ENCODE results near the gene FOXM1.

FOXM1 gene, protein sequence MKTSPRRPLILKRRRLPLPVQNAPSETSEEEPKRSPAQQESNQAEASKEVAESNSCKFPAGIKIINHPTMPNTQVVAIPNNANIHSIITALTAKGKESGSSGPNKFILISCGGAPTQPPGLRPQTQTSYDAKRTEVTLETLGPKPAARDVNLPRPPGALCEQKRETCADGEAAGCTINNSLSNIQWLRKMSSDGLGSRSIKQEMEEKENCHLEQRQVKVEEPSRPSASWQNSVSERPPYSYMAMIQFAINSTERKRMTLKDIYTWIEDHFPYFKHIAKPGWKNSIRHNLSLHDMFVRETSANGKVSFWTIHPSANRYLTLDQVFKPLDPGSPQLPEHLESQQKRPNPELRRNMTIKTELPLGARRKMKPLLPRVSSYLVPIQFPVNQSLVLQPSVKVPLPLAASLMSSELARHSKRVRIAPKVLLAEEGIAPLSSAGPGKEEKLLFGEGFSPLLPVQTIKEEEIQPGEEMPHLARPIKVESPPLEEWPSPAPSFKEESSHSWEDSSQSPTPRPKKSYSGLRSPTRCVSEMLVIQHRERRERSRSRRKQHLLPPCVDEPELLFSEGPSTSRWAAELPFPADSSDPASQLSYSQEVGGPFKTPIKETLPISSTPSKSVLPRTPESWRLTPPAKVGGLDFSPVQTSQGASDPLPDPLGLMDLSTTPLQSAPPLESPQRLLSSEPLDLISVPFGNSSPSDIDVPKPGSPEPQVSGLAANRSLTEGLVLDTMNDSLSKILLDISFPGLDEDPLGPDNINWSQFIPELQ

DNA sequence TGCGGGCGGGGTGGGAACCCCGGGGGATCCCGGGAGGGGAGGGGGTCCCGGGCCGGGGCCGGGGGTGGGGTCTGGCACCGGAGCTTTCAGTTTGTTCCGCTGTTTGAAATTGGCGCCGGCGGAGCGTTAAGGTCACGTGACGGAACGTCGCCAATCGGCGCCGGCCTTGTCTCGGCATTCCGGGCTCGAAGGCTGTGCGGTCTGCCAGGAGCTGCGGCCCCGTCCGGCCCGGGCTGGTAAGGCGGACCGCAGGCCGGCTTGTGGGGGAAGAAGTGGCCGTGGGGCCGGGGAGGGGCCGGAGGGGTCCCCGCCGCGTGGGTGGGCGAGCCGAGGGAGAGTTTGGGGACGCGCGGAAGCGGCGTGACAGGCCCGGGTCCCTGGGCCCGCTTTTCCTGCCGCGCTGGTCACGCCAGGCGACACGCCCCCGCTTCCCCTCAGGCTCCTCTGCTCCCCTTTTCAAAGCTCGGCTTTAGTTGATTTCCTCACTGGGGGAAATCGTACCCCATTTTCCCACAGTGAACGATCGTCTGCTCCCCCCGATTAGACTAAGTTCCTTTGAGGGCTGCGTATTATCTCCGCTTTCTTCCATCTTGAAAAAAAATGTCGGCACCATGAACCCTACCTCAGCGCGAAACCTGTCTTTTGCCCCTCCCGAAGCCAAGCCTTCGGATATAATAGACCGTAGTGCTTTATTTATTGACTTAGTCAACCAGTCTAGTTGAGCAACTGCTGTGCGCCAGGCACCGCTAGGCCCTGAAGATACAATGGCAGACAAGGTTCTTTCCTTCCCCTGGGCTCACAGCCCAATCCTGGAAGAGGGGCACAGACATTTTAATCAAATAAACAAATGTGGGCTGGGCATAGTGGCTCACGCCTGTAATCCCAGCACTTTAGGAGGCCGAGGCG is at the start of gene FOXM1, which contains the start of gene RHNO1:
FOXM1 (minus strand) TSS at position 128 of the 906 bp plus-strand sequence. CDS start 2,696 bp downstream, outside the sequence.
RHNO1 (plus strand) TSS at position 177 of the 906 bp plus-strand sequence. CDS start 8,144 bp downstream, outside the sequence.
- DNase-seq (ENCODE audit: low read depth in 2 of 3, low spot score in 1 of 3) = peak; percentile 75 to 82 (median 81)

DNA sequence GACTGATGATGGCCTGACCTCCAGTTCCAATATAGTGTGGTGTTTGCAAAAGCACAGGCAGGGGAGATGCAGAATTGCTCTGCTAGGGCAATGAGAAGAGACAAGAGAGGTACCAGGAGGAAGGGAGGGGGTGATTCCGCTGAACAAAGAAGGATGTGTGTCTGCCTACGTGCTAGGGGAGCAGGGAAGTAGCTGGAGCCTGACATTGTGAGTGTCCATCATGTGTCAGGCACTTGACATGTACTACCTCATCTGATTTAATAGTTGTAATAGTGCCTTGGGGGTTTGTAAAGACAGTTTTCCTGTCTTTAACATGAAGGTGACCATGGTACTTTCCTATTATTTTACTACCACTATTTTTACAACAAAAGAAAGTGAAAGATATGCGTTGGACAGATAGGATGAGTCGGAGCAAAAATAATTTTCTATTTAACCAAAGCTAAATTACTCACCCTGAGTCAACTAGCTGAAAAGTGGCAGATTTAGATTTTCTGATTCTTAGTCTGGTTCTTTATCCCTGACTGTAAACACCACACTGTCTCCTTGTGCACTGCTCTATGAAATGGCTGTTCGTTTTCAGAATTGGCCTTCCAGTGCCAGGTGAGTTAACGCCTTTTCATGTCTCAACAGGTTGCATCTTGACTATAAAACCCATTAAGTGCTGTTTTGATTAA is 48.5 kb upstream of the FOXM1 start:
- no peak for DNase-seq (ENCODE audit: low read depth in 2 of 3, low spot score in 1 of 3)

DNA sequence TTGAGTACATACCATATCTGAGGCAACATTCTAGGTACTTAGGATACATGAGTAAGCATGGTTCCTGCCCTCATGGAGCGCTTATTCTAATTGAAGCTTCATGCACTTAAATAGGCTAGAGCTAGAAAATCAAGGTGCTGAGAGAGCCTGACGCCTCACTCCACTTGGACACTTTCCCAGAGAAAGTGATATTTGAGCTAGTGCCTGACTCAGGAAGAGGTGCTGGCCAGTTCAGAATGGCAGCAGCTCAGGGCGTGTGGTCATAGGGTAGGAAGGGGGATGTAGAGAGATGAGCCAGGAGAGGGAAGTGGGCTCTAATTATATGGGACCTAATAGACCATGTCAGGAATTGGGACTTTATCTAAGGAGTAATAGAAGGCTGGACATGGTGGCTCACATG is 47.0 kb upstream of the FOXM1 start:
- DNase-seq (ENCODE audit: low read depth in 2 of 3, low spot score in 1 of 3) = no peak

DNA sequence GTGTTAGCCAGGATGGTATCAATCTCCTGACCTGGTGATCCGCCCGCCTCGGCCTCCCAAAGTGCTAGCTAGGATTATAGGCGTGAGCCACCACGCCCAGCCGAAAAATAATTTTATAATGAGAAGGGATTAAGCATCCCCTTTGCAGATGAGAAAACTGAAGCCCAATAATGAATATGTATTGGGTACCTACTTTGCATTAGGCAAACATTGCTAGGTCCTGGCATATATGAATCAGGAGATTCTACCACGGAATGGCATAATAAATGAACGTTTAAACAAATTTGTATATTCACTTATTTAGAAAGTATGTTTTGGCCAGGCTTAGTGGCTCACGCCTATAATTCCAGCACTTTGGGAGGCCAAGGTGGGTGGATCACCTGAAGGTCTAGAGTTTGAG is 46.1 kb upstream of the FOXM1 start:
- DNase-seq (ENCODE audit: low read depth in 2 of 3, low spot score in 1 of 3) = no peak

DNA sequence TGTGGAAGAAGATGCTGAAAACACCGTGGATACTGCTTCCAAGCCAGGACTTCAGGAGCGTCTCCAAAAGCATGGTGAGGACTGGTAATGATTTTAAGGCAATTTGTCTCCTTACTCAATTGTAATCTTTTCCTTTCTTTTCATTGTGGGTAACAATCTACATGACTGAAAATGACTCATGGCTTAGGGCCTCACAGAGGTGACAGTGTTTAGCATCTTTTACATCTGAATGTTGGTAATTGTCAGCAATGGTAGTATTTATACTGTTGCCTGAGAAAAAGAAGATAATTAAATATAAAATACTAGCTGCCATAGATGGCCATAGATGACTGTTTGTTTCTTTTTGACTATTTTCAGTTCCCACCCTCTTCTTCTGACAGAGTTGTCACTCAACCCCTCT is 45.4 kb upstream of the FOXM1 start:
- no peak for DNase-seq (ENCODE audit: low read depth in 2 of 3, low spot score in 1 of 3)

DNA sequence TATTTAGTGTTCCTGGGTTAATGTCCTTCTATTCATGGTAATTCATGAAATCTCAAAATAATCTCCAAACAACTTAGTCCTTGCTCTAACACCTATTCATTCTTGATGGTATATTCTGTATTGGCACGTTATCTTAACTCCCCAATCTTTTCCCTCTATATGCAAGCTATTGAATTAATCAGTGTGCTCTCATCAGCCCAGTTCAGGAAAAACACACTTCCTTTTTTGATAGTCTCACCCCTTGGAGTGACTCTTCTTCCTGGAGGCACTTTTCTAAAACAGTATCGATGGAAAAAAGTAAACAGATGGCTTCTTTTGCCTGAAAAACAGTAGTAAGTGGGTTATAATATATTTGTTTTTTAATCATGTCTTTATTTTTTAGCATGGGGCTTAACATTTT is 42.3 kb upstream of the FOXM1 start:
- no peak for DNase-seq (ENCODE audit: low read depth in 2 of 3, low spot score in 1 of 3)

DNA sequence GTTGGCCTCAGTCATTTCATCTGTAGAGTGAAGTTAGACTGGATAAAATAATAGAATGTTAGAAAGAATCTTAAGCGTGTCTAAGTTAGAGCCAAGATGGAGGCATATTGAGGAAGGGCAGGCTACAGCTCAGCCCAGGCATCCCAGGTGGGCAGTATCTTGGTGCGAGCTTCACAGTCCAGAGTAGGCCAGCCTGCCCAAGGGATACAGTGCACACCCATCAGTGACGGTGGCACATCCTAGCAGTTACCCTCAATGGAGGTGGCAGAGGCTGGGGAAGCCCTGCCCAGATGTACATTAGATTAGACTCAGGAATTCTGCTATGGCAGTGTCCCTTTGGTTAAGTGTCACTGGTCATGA is 35.2 kb upstream of the FOXM1 start:
- DNase-seq (ENCODE audit: low read depth in 2 of 3, low spot score in 1 of 3) = no peak

DNA sequence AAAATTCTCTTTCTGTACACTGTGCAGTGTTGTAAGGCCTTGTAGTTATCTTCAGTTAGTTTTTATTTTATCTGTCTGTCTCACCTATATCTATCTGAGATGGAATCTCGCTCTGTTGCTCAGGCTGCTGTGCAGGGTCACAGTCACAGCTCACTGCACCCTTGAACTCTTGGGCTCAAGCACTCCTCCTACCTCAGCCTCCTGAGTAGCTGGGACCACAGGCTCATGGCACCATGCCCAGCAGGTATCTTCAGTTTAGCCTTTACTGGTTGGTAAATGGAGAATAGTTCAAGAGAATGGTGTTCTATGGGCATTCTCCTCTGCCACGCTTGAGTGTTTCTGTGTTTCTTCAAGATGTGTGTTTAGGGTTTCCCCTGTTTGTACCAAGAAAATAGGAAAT is 27.3 kb upstream of the FOXM1 start:
- DNase-seq (ENCODE audit: low read depth in 2 of 3, low spot score in 1 of 3) = no peak

DNA sequence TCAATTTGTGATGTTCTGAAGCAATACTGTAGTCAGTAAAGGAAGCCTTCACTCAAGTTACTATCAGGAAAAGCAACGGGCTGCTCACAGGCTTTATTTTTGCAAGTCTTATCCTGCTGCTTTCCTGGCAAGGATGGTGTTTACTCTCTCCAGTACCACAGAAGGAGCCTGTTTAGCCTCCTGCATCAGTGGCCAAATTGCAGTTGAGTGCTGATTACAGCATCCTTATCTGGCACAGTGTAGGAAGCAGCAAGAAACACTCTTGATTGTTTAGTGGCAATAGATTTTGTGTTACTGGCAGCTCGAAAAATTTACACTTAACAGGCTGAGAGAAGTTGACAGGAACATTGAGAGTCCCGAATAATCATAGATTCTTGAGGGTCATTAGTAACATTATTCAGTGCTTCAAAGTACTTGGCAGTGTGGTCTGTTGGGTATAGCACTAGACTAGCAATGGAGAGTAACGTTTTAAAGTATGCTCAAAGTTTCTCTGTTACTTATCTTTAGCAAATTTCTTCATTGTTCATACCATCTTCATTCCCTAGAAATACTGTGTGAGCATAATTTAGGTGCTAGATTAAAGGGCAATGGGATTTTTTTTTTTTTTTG is 25.4 kb upstream of the FOXM1 start:
- DNase-seq (ENCODE audit: low read depth in 2 of 3, low spot score in 1 of 3) = no peak

DNA sequence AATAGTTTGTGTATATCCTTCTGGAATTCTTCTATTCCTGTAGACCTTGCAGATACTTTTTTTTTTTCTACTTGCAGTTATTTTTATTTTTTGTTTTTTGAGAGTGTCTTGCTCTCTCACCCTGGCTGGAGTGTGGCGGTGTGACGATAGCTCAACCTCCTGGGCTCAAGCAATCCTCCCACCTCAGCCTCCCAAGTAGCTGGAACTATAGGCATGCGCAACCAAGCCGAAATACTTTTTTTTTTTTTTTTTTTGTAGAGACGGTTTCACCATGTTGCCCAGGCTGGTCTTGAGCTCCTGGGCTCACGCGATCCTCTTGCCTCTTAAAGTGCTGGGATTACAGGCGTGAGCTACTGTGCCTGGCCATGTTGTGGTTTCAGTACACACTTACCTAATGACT is 23.7 kb upstream of the FOXM1 start:
- DNase-seq (ENCODE audit: low read depth in 2 of 3, low spot score in 1 of 3) = no peak

DNA sequence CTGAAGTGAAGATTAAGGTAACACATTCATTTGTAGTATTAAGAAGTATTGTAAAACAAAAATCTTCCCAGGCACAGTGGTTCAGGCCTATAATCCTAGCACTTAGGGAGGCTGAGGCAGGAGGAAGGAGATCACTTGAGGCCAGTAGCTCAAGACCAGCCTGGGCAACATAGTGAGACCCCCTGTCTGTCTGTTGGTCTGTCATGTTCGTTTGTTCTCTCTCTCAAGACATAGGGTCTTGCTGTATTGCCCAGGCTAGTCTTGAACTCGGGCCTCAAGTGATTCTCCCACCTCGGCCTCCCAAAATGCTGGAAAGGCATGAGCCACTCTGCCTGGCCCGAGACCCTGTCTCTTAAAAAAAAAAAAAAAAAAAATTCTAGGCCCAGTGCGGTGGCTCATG is 20.4 kb upstream of the FOXM1 start:
- no peak for DNase-seq (ENCODE audit: low read depth in 2 of 3, low spot score in 1 of 3)

DNA sequence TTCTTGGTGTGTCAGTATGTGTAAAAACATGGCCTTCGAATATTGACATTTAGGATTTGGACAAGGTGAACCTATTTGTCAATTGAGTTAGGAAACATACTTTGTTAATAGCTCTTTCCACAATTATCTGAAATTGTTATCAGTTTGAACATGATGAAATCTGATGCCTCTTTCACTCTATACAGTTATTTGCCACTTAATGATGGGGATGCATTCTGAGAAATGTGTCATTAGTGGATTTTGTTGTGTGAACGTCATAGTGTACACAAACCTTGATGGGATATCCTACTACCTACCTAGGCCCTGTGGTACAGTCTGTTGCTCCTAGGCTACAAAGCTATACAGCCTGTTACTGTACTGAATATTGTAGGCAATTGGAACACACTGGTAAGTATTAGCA is 18.5 kb upstream of the FOXM1 start:
- DNase-seq (ENCODE audit: low read depth in 2 of 3, low spot score in 1 of 3) = no peak

DNA sequence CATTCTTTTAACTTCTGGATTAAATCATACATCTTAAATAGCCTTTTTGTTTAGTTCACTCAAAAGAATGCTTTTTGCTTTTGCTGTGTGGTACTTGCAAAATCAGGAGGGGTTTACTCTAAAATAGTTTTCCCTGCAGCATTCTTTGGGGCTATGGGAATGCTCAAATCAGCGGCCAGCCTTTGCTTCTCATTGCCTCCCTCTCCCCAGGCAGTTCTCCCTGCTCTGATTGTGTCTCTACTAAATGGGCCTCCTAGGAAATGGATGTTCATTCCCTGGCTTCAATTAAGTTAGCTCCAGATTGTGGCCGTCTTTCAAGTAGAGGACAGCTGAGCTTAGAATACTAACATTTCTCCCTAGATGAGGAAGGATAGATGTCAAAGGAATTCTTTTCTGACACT is 18.1 kb upstream of the FOXM1 start:
- DNase-seq (ENCODE audit: low read depth in 2 of 3, low spot score in 1 of 3) = no peak

DNA sequence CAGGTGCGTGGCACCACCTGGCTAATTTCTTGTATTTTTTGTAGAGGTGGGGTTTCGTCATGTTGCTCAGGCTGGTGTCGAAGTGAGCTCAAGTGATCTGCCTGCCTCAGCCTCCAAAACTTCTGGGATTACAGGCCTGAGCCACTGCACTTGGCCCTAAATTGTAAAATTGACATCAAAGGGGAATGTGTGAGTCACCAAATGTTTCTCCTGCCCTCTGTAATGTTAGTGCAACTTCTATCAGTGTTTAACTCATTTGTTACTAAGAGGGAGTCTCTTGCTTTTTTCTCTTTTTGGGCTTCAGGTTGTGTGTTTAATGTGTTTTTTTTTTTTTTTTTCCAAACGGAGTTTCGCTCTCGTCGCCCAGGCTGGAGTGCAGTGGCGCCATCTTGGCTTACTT is 16.0 kb upstream of the FOXM1 start:
- no peak for DNase-seq (ENCODE audit: low read depth in 2 of 3, low spot score in 1 of 3)

DNA sequence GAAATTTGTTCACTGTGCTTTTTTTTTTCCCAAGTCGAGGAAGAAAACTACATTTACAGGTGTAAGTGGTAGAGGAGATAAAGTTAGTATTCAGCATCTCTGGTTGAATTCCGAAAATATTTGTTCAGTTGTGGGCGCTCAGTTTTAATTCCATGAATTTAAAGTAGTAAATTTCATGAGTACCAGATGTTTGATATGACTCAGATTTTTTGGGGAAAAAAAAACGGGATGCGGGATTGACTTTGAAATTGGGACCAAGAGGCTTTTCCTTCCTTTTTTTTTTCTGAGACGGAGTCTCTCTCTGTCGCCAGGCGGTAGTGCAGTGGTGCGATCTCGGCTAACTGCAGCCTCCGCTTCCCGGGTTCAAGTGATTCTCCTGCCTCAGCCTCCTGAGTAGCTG is 15.3 kb upstream of the FOXM1 start:
- no peak for DNase-seq (ENCODE audit: low read depth in 2 of 3, low spot score in 1 of 3)

DNA sequence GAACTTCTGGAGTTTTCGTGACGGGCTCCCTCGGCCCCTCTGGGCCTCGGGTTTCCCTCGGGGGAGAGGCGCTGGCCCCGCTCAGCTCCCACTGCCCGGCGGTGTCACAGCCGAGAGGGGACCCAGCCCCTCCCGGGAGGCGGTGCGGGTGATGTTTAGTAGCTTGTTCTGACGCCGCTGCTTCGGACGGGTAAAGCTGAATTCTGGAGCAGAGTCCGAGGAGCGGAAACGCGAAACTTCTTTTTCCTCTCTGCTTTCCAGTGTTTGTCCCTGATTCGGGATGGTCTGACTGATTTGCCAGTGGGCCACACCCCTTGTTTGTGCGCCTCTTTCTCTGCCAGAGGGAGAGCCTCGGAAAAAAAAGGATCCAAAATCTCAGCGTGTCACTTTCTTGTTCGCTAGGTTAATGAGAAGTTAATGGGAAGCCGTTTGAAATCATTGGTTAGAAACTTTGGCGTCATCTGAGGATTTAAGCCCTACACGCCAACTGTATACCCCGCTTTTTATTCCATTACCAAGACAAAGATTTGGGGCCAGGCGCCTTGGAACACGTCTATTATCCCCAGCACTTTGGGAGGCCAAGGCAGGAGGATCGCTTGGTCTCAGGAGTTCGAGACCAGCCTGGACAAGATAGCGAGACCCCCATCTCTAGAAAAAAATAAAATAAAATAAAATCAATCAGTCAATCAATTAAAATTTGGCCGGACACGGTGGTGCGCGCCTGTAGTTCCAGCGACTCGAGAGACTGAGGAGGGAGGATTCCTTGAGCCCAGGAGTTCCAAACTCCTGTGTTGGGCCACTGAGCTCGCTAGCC is 14.5 kb upstream of the FOXM1 start:
- DNase-seq (ENCODE audit: low read depth in 2 of 3, low spot score in 1 of 3) = peak in 1 of 3 donors; percentile 22

DNA sequence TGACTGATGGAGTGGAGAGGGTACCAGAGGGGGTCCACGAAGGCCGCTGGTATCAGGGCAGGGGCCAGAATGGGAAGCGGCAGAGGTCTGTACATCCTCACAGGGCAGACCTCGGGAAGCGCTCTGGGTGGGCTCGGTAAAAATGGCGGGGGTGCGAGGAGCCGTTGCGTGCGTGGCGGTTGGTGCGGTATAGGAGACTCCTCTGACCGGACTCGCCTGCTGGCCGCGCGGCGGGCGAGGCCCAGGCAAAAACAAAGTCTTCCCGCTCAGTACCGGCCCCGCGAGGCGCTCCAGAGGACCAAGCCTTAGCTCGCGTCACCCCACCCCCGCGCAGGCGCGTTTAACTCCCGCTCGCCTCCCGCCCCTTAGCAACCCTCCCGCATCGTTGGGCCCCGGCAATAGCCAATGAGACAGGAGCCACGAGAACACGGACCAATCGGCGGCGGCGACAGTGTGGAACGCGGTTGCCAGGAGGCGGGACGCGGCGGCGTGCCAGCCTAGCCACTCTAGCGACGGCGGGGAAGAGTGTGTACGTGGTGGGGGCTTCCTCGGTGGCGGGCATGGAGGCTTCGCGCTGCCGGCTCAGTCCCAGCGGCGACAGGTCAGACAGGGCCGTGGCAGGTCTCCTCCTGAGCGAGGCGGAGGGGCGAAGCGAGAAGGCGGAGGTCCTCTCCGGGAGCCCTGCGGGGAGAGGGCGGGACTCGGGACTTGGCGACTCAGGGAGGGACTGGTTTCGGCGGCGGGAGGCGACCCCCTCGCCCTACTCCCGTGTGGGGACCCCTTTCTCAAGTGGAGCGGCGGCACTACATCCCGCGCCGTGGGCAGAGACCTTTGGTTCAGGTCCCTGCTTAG is 13.6 kb upstream of the FOXM1 start, which contains the start of gene TULP3:
TULP3 (plus strand) TSS at position 504 of the 852 bp plus-strand sequence; CDS start at position 561, 57 bp downstream.
- peak; percentile 94 to 98 (median 95) for DNase-seq (ENCODE audit: low read depth in 2 of 3, low spot score in 1 of 3)

DNA sequence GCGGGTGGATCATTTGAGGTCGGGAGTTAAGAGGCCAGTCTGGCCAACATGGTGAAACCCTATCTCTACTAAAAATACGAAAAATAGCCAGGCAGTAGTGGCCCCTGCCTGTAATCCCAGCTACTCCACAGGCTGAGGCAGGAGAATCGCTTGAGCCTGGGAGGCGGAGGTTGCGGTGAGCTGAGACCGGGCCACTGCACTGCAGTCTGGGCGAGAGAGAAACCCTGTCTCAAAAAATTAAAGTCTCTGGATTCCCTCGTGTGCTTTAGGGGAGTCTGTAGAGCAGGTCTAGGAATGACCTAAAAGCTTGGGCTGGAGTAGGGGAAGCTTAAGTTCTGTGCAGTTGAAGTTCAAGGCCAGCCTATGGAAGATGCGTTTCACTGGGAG is 13.0 kb upstream of the FOXM1 start:
- no peak for DNase-seq (ENCODE audit: low read depth in 2 of 3, low spot score in 1 of 3)
